ENCODE results near the gene CREB3. TPM values are rescaled to one million over a fixed set of nuclear protein-coding genes. Genes with fewer than 3 reads are reported as not detected.

The CREB3 gene
- total RNA-seq = 10 to 100 TPM; 23.9 to 40.3 TPM

- Mint-ChIP-seq H3K9me3 (no peaks in the 10 kb centered on the region), H3K27ac (no peak within 1 kb of the TSS)
These were observed at the start of gene CREB3, which contains the start of gene TLN1 for GRCh38 chr9:35732185-35732799. Gene CREB3, plus strand, starts transcription at chr9:35732666. Its CDS starts 107 bp downstream, at chr9:35732773. Gene TLN1, minus strand, starts transcription at chr9:35732195. Its CDS starts 6,501 bp downstream, at chr9:35725694.

GRCh38 chr9:35683323-35683722 lies 49.1 kb upstream of the CREB3 start:
- no peak for ATAC-seq (replicated peaks)

More at GRCh38 chr9:35732185-35732799, at the start of gene CREB3, which contains the start of gene TLN1:
- peaks cover 4% of the 10 kb centered on the region for H3K4me1 Mint-ChIP-seq
- peaks cover 35% of the 10 kb centered on the region for H3K36me3 Mint-ChIP-seq (ENCODE audit: low read depth)
- peak; percentile 84 for ATAC-seq (replicated peaks)
- no peak within 1 kb of the TSS for H3K4me3 Mint-ChIP-seq
- H3K27me3 Mint-ChIP-seq = no peaks in the 10 kb centered on the region

GRCh38 chr9:35684921-35685320 lies 47.5 kb upstream of the CREB3 start:
- H3K4me1 Mint-ChIP-seq = peaks cover 15% of the 10 kb centered on the region
- H3K4me3 Mint-ChIP-seq = no peak overlapping the region
- no peaks in the 10 kb centered on the region for H3K27me3 Mint-ChIP-seq
- H3K36me3 Mint-ChIP-seq (ENCODE audit: low read depth) = no peaks in the 10 kb centered on the region
- no peak for ATAC-seq (replicated peaks)
- no peak overlapping the region for H3K27ac Mint-ChIP-seq
- no peaks in the 10 kb centered on the region for H3K9me3 Mint-ChIP-seq

More at GRCh38 chr9:35683323-35683722, 49.1 kb upstream of the CREB3 start:
- Mint-ChIP-seq H3K4me3 (no peak overlapping the region), H3K27me3 (no peaks in the 10 kb centered on the region), H3K9me3 (no peaks in the 10 kb centered on the region), H3K36me3 (ENCODE audit: low read depth) (no peaks in the 10 kb centered on the region), H3K4me1 (peaks cover 5% of the 10 kb centered on the region), H3K27ac (peak overlapping the region; percentile 20)

GRCh38 chr9:35685506-35685905 lies 47.0 kb upstream of the CREB3 start:
- no peak overlapping the region for H3K27ac Mint-ChIP-seq
- ATAC-seq (replicated peaks) = no peak
- no peak overlapping the region for H3K4me3 Mint-ChIP-seq
- peaks cover 15% of the 10 kb centered on the region for H3K4me1 Mint-ChIP-seq
- no peaks in the 10 kb centered on the region for H3K27me3 Mint-ChIP-seq
- no peaks in the 10 kb centered on the region for H3K36me3 Mint-ChIP-seq (ENCODE audit: low read depth)
- H3K9me3 Mint-ChIP-seq = no peaks in the 10 kb centered on the region

- H3K4me1 Mint-ChIP-seq = peaks cover 15% of the 10 kb centered on the region
- H3K4me3 Mint-ChIP-seq = no peak overlapping the region
- no peak overlapping the region for H3K27ac Mint-ChIP-seq
- no peaks in the 10 kb centered on the region for H3K9me3 Mint-ChIP-seq
- H3K27me3 Mint-ChIP-seq = no peaks in the 10 kb centered on the region
- no peaks in the 10 kb centered on the region for H3K36me3 Mint-ChIP-seq (ENCODE audit: low read depth)
- no peak for ATAC-seq (replicated peaks)
These were observed 46.0 kb upstream of the CREB3 start for GRCh38 chr9:35686222-35687203.

- Mint-ChIP-seq H3K4me1 (peaks cover 15% of the 10 kb centered on the region), H3K4me3 (no peak overlapping the region)
- no peak for ATAC-seq (replicated peaks)
These were observed 45.2 kb upstream of the CREB3 start for GRCh38 chr9:35687306-35687705.

GRCh38 chr9:35687972-35688557 lies 44.4 kb upstream of the CREB3 start:
- Mint-ChIP-seq H3K4me1 (peaks cover 15% of the 10 kb centered on the region), H3K36me3 (ENCODE audit: low read depth) (no peaks in the 10 kb centered on the region), H3K27me3 (no peaks in the 10 kb centered on the region), H3K9me3 (no peaks in the 10 kb centered on the region), H3K4me3 (peak overlapping the region; percentile 67), H3K27ac (peak overlapping the region; percentile 80)
- no peak for ATAC-seq (replicated peaks)

More at GRCh38 chr9:35687306-35687705, 45.2 kb upstream of the CREB3 start:
- Mint-ChIP-seq H3K36me3 (ENCODE audit: low read depth) (no peaks in the 10 kb centered on the region), H3K27me3 (no peaks in the 10 kb centered on the region), H3K9me3 (no peaks in the 10 kb centered on the region), H3K27ac (no peak overlapping the region)

GRCh38 chr9:35688558-35689541 lies 43.6 kb upstream of the CREB3 start:
- Mint-ChIP-seq H3K27me3 (no peaks in the 10 kb centered on the region), H3K36me3 (ENCODE audit: low read depth) (no peaks in the 10 kb centered on the region), H3K9me3 (no peaks in the 10 kb centered on the region), H3K27ac (peak overlapping the region; percentile 80), H3K4me3 (peak overlapping the region; percentile 67), H3K4me1 (peaks cover 15% of the 10 kb centered on the region)
- ATAC-seq (replicated peaks) = peak; percentile 92

GRCh38 chr9:35689542-35690293 lies 42.7 kb upstream of the CREB3 start, which contains the start of gene TPM2:
Gene TPM2, minus strand, starts transcription at chr9:35689925. Its CDS starts 108 bp downstream, at chr9:35689817.
- Mint-ChIP-seq H3K4me3 (peak within 1 kb of the TSS; percentile 73), H3K4me1 (peaks cover 15% of the 10 kb centered on the region), H3K36me3 (ENCODE audit: low read depth) (no peaks in the 10 kb centered on the region), H3K27ac (peak within 1 kb of the TSS; percentile 80), H3K9me3 (no peaks in the 10 kb centered on the region), H3K27me3 (no peaks in the 10 kb centered on the region)
- no peak for ATAC-seq (replicated peaks)

GRCh38 chr9:35690294-35690613 lies 42.2 kb upstream of the CREB3 start:
- Mint-ChIP-seq H3K36me3 (ENCODE audit: low read depth) (no peaks in the 10 kb centered on the region), H3K27me3 (no peaks in the 10 kb centered on the region), H3K9me3 (no peaks in the 10 kb centered on the region), H3K27ac (no peak overlapping the region), H3K4me3 (peak overlapping the region; percentile 73), H3K4me1 (peaks cover 15% of the 10 kb centered on the region)
- ATAC-seq (replicated peaks) = peak; percentile 12

GRCh38 chr9:35690614-35691333 lies 41.7 kb upstream of the CREB3 start:
- Mint-ChIP-seq H3K27ac (peak overlapping the region; percentile 68), H3K4me1 (peaks cover 15% of the 10 kb centered on the region), H3K36me3 (ENCODE audit: low read depth) (no peaks in the 10 kb centered on the region), H3K27me3 (no peaks in the 10 kb centered on the region), H3K9me3 (no peaks in the 10 kb centered on the region), H3K4me3 (peak overlapping the region; percentile 73)
- ATAC-seq (replicated peaks) = peak; percentile 13

GRCh38 chr9:35691334-35691650 lies 41.2 kb upstream of the CREB3 start:
- H3K27me3 Mint-ChIP-seq = no peaks in the 10 kb centered on the region
- ATAC-seq (replicated peaks) = no peak
- H3K36me3 Mint-ChIP-seq (ENCODE audit: low read depth) = no peaks in the 10 kb centered on the region
- H3K9me3 Mint-ChIP-seq = no peaks in the 10 kb centered on the region
- peak overlapping the region; percentile 73 for H3K4me3 Mint-ChIP-seq
- peaks cover 15% of the 10 kb centered on the region for H3K4me1 Mint-ChIP-seq
- H3K27ac Mint-ChIP-seq = peak overlapping the region; percentile 68
